Measurements from ENCODE around the gene SLC26A1. TPM values are rescaled to one million over a fixed set of nuclear protein-coding genes. Genes with fewer than 3 reads are reported as not detected.

Gene SLC26A1
- total and polyA plus RNA-seq, 2 donors (not counting 3 experiments of a cell fraction or from before 2014, with no cell fraction given), result 0.10 TPM; not detected in 1

DNA sequence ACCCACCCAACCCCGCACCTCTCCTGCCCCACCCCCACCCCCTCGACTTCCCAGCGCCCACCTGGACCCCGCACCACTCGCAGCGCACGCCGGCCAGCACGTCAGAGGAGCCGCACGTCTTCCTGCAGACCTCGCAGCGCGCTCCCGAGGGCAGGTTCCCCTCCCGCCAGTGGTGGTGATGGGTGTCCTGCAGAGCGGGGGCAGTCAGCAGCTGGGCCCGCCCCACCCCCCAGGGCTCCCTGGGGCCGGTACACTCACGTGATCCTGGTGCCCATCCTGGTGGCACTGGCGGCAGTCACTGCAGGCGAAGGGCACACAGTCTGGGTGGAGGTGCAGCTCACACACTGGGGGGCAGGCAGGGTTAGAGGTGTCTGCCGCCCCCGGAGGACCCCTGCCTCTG lies 25.0 kb downstream of the SLC26A1 start:
- no peaks in the 10 kb centered on the region for H3K9me1 ChIP-seq (replicated peaks; ENCODE audit: control insufficient read depth, extremely low read depth, insufficient read depth, low read length)
- H3K27ac ChIP-seq (ENCODE audit: insufficient read depth, low read depth, low read length), result no peak overlapping the region
- peaks cover 0 to 16% of the 10 kb centered on the region in 2 experiments for H3K36me3 ChIP-seq (ENCODE audit: control insufficient read depth in 2 of 2, extremely low read depth in 1 of 2, insufficient read depth in 2 of 2, low read length in 2 of 2)
- no peaks in the 10 kb centered on the region for H3K79me2 ChIP-seq (ENCODE audit: control insufficient read depth, insufficient read depth, low read length)
- no peak for TF ChIP-seq FOS (IDR thresholded peaks at IDR 0.05; ENCODE audit: borderline replicate concordance, insufficient read depth, low read length)
- ChIA-PET POLR2A (no interaction called here), CTCF (no interaction called here)
- no peak overlapping the region for H3K4me3 ChIP-seq (replicated peaks in 1 of 3; ENCODE audit: insufficient read depth in 1 of 3, low read depth in 1 of 3, low read length in 3 of 3)
- intact Hi-C loops (cut with micrococcal nuclease), result no loop called here
- no peak overlapping the region for H3K9ac ChIP-seq (replicated peaks; ENCODE audit: extremely low read depth, insufficient read depth, low read length)
- DNase-seq (ENCODE audit: low read depth, low spot score), result no peak
- no peaks in the 10 kb centered on the region for H4K20me1 ChIP-seq (replicated peaks; ENCODE audit: control insufficient read depth, extremely low read depth, insufficient read depth, low read length)
- no TSS peak for BruUV-seq (replicated peaks)
- FAIRE-seq, result no peak
- H3K27me3 ChIP-seq (ENCODE audit: control insufficient read depth in 2 of 2, insufficient read depth in 2 of 2, low read length in 2 of 2), result no peaks in the 10 kb centered on the region
- no peaks in the 10 kb centered on the region for H3K9me3 ChIP-seq (replicated peaks; ENCODE audit: control insufficient read depth, insufficient read depth, low read length)
- no peak overlapping the region for H3K4me2 ChIP-seq (ENCODE audit: insufficient read depth, low read length)
- dilution Hi-C loops (cut with MboI; ENCODE audit: extremely low pct_ligation_motif_present, low sequenced_read_pairs), result no loop called here
- H3K4me1 ChIP-seq (ENCODE audit: control insufficient read depth, extremely low read depth, insufficient read depth, low read length), result peaks cover 11% of the 10 kb centered on the region
- no peak overlapping the region for H2AFZ ChIP-seq (ENCODE audit: low read depth, low read length)

DNA sequence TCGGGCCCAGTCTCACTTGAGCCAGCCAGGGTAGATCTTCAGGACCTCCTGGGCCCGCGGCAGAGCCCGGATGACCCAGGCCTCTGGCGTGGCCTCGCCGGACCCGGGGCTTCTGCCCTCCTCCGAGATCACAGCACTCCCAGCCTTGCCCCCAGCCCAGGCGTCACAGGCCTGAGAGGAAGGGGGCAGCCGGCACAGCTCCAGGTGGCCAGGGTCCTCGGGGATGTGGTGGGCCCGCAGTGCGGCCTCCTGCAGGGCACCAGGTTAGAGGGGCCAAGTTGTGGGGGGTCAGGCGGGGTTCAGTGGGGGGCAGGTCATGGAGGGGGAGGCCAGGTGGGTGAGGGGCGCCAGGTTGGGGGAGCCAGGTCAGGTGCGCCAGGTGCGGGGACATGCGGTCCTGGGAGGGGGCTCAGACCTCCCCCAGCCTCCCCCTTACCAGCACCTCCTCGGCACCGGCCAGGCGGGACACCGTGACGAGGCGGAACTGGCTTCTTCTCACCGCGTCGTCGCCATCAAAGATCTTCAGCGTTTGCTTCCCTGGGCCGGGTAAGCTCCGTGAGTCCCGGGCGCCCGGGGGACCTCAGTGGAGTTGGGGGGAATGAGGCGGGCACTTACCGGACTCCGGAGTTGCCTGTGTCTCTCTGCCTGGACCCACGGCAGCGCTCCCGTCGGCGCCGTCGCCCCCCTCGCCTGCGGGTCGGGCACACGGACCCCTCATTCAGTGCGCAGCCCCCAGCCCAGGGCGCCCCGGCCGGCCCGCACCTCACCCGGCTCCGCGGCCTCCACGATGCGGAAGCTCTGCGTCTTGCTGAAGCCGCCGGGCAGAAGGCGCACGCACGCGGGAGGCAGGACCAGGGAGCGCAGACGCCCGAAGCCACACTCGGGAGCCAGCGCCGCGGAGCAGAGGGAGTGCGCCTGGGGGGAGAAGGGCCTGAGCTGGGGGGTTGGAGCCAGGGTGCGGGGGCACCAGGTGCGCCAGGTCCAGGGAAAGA lies 25.8 kb downstream of the SLC26A1 start:
- no peak overlapping the region for H2AFZ ChIP-seq (ENCODE audit: low read depth, low read length)
- H3K4me3 ChIP-seq (replicated peaks in 1 of 3; ENCODE audit: insufficient read depth in 1 of 3, low read depth in 1 of 3, low read length in 3 of 3), result no peak overlapping the region
- FAIRE-seq, result no peak
- intact Hi-C loops (cut with micrococcal nuclease), result no loop called here
- no TSS peak for BruUV-seq (replicated peaks)
- peaks cover 5% of the 10 kb centered on the region for H3K4me1 ChIP-seq (ENCODE audit: control insufficient read depth, extremely low read depth, insufficient read depth, low read length)
- H3K27ac ChIP-seq (ENCODE audit: insufficient read depth, low read depth, low read length), result no peak overlapping the region
- no peak overlapping the region for H3K4me2 ChIP-seq (ENCODE audit: insufficient read depth, low read length)
- H3K9ac ChIP-seq (replicated peaks; ENCODE audit: extremely low read depth, insufficient read depth, low read length), result no peak overlapping the region
- H3K27me3 ChIP-seq (ENCODE audit: control insufficient read depth in 2 of 2, insufficient read depth in 2 of 2, low read length in 2 of 2), result no peaks in the 10 kb centered on the region
- DNase-seq (ENCODE audit: low read depth, low spot score), result no peak
- no peaks in the 10 kb centered on the region for H3K79me2 ChIP-seq (ENCODE audit: control insufficient read depth, insufficient read depth, low read length)
- no peaks in the 10 kb centered on the region for H3K9me1 ChIP-seq (replicated peaks; ENCODE audit: control insufficient read depth, extremely low read depth, insufficient read depth, low read length)
- H3K9me3 ChIP-seq (replicated peaks; ENCODE audit: control insufficient read depth, insufficient read depth, low read length), result no peaks in the 10 kb centered on the region
- H4K20me1 ChIP-seq (replicated peaks; ENCODE audit: control insufficient read depth, extremely low read depth, insufficient read depth, low read length), result no peaks in the 10 kb centered on the region
- peaks cover 0 to 22% of the 10 kb centered on the region in 2 experiments for H3K36me3 ChIP-seq (ENCODE audit: control insufficient read depth in 2 of 2, extremely low read depth in 1 of 2, insufficient read depth in 2 of 2, low read length in 2 of 2)
- ChIA-PET POLR2A (no interaction called here), CTCF (no interaction called here)
- TF ChIP-seq POLR2A (IDR thresholded peaks at IDR 0.05; ENCODE audit: low read depth, low read length), result no peak
- no peak for TF ChIP-seq POLR2AphosphoS5 (IDR thresholded peaks at IDR 0.05; ENCODE audit: insufficient read depth, low read depth, low read length)
- no peak for TF ChIP-seq CTCF (IDR thresholded peaks at IDR 0.05; ENCODE audit: extremely low read depth in 1 of 2, insufficient read depth in 1 of 2, low read depth in 1 of 2, low read length in 2 of 2)
- no peak for TF ChIP-seq GATA2 (IDR thresholded peaks at IDR 0.05; ENCODE audit: insufficient read depth, insufficient read length, low read depth, low read length)
- TF ChIP-seq JUN (IDR thresholded peaks at IDR 0.05; ENCODE audit: borderline replicate concordance, insufficient read depth, insufficient read length, low read depth), result no peak
- TF ChIP-seq FOS (IDR thresholded peaks at IDR 0.05; ENCODE audit: borderline replicate concordance, insufficient read depth, low read length), result no peak
- TF ChIP-seq, protein P1, sequence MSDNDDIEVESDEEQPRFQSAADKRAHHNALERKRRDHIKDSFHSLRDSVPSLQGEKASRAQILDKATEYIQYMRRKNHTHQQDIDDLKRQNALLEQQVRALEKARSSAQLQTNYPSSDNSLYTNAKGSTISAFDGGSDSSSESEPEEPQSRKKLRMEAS (IDR thresholded peaks at IDR 0.05; ENCODE audit: insufficient read depth, insufficient read length), result no peak
- TF ChIP-seq EZH2 (IDR thresholded peaks at IDR 0.05; ENCODE audit: borderline replicate concordance, low read depth, low read length, severe bottlenecking), result no peak
- no peak for TF ChIP-seq MYC (IDR thresholded peaks at IDR 0.05; ENCODE audit: low read depth, low read length)
- dilution Hi-C loops (cut with MboI; ENCODE audit: extremely low pct_ligation_motif_present, low sequenced_read_pairs), result no loop called here

All from endothelial cell of umbilical vein (primary cell).